Measurements from ENCODE around the gene EXPH5.

DNA sequence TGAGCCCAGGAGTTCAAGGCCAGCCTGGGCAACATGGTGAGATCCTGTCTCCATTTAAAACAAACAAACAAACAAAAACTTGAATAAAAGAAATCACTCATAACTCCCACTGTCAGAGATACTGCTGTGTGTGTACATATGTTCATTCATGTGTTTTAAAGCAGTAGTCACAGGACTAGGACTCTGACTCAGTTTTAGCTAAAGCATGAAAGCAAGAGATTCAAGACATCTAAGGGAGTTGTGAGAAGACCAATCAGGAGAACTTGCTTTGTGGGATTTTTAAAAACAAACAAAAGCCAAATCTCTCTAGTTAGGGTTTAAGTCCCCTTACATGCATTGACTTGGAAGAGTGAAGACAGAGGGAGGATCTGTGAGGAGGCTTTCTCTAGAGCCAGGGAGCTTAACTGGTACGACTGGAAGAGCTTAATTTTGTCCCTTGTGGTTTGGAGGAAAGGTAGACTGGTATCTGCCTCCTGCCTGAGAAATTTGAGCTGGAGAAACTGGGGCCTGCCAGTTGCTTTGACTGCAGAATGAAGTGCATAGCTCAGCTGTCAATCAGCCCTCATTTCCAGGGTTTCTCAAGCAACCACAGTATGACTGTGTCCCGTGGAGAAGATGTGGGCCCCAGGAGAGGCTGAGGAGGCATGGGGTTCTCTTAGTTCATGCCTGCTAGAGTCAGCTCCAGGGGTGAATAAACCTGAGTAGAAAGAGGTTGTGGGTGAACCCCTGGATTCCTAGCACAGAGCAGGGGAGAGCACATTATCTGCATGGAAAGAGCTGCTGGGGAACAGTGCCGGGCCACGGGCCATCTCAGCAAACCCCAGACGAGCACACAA, 30.6 kb downstream of the EXPH5 start:
- no peak for TF ChIP-seq POLR2A (IDR thresholded peaks at IDR 0.05)
- no peak for TF ChIP-seq CTCF (IDR thresholded peaks at IDR 0.05)

Data from body of pancreas (tissue), 4 donors.